Activated T-cell treated with anti-CD3 and anti-CD28 coated beads for 1 hour (primary cell): Measurements from ENCODE around the gene ALLC.
"Not testable (repeated sequence)": the region's sequence is repeated elsewhere in the genome, so short reads cannot be mapped to it uniquely, and the experiment has no call there.

Experiments
- DNase-seq: peaks from one replicate; pipeline ENCODE4 v3.0.0-alpha.2; 2020; ENCODE audit warnings: low read depth

The ALLC gene

GRCh38 chr2:3626118-3626811 lies 31.7 kb upstream of the ALLC start:
- DNase-seq = no peak

GRCh38 chr2:3626812-3627499 lies 31.0 kb upstream of the ALLC start:
- DNase-seq = no peak

- no peak for DNase-seq
Measured at GRCh38 chr2:3627500-3628100, 30.4 kb upstream of the ALLC start.

- no peak for DNase-seq
Measured at GRCh38 chr2:3628241-3628679, 29.7 kb upstream of the ALLC start.

- DNase-seq = no peak
Measured at GRCh38 chr2:3628800-3629199, 29.2 kb upstream of the ALLC start.

GRCh38 chr2:3630631-3631030 lies 27.4 kb upstream of the ALLC start:
- DNase-seq = no peak

GRCh38 chr2:3631161-3631850 lies 26.7 kb upstream of the ALLC start:
- DNase-seq = no peak

GRCh38 chr2:3631851-3632659 lies 25.9 kb upstream of the ALLC start:
- no peak for DNase-seq

GRCh38 chr2:3633089-3633981 lies 24.7 kb upstream of the ALLC start:
- no peak for DNase-seq

- DNase-seq = no peak
Measured at GRCh38 chr2:3633982-3634595, 23.9 kb upstream of the ALLC start.

- DNase-seq = no peak
Measured at GRCh38 chr2:3634596-3635121, 23.3 kb upstream of the ALLC start.

GRCh38 chr2:3635171-3635974 lies 22.6 kb upstream of the ALLC start:
- DNase-seq = no peak

GRCh38 chr2:3635975-3636327 lies 22.0 kb upstream of the ALLC start:
- DNase-seq = not testable (repeated sequence)

GRCh38 chr2:3636586-3637310 lies 21.3 kb upstream of the ALLC start:
- DNase-seq = no peak

GRCh38 chr2:3637311-3637675 lies 20.7 kb upstream of the ALLC start:
- DNase-seq = no peak

- no peak for DNase-seq
Measured at GRCh38 chr2:3637692-3638455, 20.1 kb upstream of the ALLC start.

- no peak for DNase-seq
Measured at GRCh38 chr2:3638456-3638810, 19.6 kb upstream of the ALLC start.

- no peak for DNase-seq
Measured at GRCh38 chr2:3639015-3639630, 18.9 kb upstream of the ALLC start.
